ENCODE results near the gene FOXC2. TPM values are rescaled to one million over a fixed set of nuclear protein-coding genes. Genes with fewer than 3 reads are reported as not detected.

The FOXC2 gene
- polyA plus RNA-seq, 1 donor, result 38.8 TPM

- peak; percentile 91 for DNase-seq
These were observed 11.5 kb upstream of the FOXC2 start, which contains the start of gene MTHFSD for GRCh38 chr16:86554917-86555703. Gene MTHFSD, minus strand, starts transcription at chr16:86555235. Its CDS starts 51 bp downstream, at chr16:86555184.

DNA sequence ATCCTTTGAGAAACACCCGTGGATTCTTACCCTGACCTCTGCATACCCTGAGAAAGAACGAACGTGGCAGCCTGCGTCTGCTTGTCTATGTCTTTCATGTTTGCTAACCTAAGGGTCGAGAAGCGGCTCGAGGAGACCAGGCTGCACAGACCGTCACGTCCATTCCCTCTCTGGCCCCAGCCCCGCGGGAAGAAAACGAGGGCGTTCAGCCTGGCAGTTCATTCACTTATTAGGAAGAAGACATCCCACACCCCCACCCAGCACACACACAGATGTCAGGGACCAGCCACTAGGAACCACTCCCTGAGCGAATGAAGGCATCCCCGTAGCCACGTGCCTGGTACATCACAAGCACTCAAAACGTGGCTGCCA lies 10.9 kb upstream of the FOXC2 start:
- DNase-seq, result no peak

- DNase-seq, result no peak
These were observed 10.1 kb upstream of the FOXC2 start for GRCh38 chr16:86556576-86556975.

GRCh38 chr16:86557587-86557986 lies 9.0 kb upstream of the FOXC2 start:
- DNase-seq, result no peak

DNA sequence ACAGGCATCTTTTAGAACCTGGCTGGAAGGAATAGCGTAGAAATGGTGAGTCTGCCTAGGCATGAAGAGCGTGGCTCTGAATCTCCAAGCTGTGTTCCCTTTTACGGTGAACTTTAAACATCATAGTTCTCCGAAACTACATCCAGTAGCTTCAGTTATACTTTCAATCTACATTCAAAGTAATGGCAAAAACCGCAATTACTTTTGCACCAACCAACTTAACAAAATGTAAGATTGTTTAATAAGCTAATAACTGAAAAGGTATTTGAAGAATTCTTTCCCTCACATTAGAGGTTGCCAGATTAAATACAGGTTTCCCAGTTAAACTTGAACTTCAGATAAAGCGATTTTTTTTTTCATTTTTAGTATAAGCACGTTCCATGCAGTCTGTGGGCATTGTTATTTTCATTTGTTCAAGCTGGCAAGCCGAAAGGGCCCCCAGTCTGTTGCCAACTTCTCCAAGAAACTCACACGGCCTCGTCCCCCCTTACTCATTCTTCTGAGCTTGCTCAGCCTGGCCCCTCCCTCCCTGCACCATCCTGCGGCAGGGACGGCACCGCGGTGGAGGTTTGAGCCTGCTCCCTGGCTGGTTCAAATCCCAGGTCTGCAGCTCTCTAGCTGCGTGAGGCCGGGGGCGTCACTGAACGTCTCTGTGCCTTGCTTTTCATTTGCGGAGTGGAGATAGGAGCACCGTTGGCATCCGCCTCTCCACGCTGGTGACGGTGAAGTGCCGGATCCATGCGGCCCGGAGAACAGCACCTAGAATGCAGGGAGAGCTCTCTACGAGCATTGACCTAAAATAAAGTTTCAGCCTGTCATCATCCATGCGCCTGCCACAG lies 8.1 kb upstream of the FOXC2 start:
- no peak for DNase-seq

GRCh38 chr16:86559802-86560305 lies 6.8 kb upstream of the FOXC2 start:
- DNase-seq, result no peak

- DNase-seq, result no peak
These were observed 4.3 kb upstream of the FOXC2 start for GRCh38 chr16:86562356-86562755.

DNA sequence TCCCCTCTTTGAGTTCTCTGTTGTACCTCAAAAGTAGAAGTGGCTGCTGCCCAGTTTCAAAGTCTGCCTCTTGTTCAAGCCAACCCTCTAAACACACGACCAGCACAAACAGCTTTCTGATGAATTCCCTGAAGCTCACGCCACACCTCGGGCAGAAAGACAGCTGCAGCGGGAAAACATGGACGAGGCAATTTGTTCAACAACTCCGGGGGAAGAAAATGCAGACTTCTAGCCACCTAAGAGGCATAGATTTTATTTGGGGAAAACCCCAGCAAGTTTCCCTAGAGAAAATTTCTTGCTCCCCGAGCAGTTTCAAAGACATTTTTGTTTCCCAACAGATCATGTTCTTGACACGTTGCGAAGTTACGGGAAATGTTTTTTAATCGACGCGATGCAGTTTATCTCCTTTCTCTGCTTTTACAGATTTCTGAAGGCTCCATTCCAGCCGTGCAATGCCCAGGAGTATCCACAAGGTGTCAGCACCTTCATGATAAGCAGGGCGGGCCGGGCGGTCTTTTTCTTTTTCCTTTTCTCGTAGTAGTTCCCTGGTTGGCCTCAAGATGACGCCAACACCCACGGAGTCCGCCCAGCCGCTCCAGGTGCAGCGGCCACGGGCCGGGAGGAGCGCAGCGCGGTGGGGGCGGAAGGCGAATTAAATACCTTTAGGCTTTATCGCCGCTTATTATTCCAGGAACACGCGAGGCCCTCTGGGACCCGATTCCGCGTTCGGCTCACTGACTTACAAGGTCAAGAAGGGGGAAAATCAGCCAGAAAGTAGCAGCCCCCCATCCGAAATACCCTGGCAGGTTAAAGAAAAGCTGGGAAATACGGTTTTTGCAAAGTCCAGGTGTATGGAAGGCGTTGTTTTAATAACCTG lies 2.9 kb upstream of the FOXC2 start:
- peak; percentile 93 for DNase-seq

DNA sequence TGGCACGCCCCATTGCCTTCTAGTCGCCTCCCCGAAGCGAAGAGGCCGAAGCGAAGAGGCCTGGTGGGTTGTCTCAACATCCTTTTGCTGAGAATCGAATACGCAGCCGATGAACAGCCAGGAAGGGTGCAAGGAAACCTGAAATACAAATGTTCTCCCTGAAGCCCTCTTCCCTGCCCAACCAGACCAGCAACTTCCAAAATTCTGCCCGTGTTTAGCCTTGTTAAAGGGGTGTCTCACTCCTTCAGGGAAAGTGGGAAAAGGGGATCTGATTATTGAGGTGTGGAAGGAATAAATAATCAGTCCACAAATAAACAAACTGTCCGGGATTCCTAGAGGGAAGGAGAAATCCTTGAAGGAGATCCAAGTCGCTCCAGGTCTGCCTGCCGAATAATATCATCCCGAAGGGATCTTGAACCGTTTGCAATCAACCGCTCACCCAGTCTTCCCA lies 1.4 kb upstream of the FOXC2 start:
- peak; percentile 28 for DNase-seq

GRCh38 chr16:86565644-86566511 lies 751 bp upstream of the FOXC2 start:
- DNase-seq, result peak; percentile 26

- peak; percentile 53 for DNase-seq
These were observed 504 bp downstream of the FOXC2 start for GRCh38 chr16:86566966-86567700.

- no peak for DNase-seq
These were observed 1.3 kb downstream of the FOXC2 start for GRCh38 chr16:86567701-86568581.

DNA sequence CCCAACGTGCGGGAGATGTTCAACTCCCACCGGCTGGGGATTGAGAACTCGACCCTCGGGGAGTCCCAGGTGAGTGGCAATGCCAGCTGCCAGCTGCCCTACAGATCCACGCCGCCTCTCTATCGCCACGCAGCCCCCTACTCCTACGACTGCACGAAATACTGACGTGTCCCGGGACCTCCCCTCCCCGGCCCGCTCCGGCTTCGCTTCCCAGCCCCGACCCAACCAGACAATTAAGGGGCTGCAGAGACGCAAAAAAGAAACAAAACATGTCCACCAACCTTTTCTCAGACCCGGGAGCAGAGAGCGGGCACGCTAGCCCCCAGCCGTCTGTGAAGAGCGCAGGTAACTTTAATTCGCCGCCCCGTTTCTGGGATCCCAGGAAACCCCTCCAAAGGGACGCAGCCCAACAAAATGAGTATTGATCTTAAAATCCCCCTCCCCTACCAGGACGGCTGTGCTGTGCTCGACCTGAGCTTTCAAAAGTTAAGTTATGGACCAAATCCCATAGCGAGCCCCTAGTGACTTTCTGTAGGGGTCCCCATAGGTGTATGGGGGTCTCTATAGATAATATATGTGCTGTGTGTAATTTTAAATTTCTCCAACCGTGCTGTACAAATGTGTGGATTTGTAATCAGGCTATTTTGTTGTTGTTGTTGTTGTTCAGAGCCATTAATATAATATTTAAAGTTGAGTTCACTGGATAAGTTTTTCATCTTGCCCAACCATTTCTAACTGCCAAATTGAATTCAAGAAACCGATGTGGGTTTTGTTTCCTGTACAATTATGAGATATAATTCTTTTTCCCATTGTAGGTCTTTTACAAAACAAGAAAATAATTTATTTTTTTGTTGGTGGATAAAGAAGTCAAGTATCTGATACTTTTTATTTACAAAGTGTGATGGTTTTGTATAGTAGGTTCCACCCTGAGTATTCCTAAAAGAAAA lies 2.3 kb downstream of the FOXC2 start:
- no peak for DNase-seq

DNA sequence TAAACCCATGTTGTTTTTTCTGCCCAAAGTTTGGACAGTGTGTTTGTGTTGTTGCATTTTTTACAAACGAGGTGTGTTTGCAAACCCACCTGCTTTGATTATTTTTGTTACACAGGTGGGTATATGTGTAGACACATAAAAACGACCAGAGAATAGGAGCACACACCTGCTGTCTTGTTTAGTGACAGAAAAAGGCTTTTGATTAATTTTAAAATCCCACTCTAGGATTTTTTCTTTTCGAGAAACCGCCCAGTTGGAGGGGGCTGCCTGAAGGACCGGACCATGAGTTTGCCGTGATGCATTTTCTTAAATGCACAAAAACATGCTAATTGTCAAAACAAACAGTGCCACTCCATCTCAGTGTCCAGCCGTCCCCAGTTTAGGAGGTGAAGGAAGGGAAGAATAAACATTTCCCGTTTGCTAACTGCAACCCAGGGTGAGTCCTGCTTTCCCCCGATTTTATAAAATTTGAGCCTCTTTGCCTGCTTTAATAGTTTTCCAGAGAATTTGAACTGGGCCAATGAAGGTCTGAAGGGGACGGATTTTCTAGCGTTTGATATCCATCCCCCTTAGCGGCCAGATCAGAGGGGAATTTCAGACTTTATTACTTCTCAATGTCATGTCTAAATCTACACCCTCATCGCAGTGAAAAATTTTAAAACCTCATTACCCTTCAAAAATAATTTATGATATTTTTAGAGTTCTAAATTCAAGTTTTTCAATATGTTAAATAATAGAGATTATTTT lies 3.2 kb downstream of the FOXC2 start:
- no peak for DNase-seq

GRCh38 chr16:86570558-86571529 lies 4.2 kb downstream of the FOXC2 start:
- no peak for DNase-seq

DNA sequence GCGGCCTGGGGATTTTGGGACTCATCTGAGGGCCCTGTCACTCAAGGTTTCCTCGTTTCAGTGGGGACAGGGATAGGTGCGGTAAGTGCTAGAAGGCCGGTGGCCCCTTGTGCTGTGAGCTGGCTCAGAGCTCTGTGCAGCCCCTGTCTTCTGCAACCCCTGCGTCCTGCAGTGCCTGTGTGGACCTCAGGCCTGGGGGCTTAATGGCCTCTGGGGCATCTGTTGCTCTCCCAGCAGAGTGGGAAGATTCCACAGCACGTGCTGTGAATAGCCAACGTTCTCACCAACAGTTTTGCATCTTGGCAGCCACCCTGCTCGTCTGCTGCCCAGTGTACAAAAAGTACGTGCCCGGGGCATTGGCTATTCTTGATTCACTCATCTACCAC lies 4.9 kb downstream of the FOXC2 start:
- no peak for DNase-seq
